HG03039 (cell line): ENCODE results near the gene EPS8L1.
"Not testable (repeated sequence)": the region's sequence is repeated elsewhere in the genome, so short reads cannot be mapped to it uniquely, and the experiment has no call there.

Experiments used
- ATAC-seq: cut with Tn5 transposase; IDR thresholded peaks from one replicate; pipeline ENCODE4 v1.9.1; 2021; ENCODE audit warnings: mild to moderate bottlenecking, moderate library complexity; ENCODE audit not compliant: unreplicated experiment

Gene EPS8L1

GRCh38 chr19:55075371-55075998 lies at the start of gene EPS8L1:
TSS of gene EPS8L1 (plus strand) at chr19:55075869. CDS start at chr19:55076445, 576 bp downstream.
- no peak for ATAC-seq

DNA sequence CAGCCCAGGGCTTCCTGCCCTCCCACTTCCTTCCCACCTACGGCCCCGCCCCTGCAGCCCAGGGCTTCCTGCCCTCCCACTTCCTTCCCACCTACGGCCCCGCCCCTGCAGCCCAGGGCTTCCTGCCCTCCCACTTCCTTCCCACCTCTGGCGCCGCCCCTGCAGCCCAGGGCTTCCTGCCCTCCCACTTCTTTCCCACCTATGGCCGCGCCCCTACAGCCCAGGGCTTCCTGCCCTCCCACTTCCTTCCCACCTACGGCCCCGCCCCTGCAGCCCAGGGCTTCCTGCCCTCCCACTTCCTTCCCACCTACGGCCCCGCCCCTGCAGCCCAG lies 48.6 kb upstream of the EPS8L1 start:
- not testable (repeated sequence) for ATAC-seq

DNA sequence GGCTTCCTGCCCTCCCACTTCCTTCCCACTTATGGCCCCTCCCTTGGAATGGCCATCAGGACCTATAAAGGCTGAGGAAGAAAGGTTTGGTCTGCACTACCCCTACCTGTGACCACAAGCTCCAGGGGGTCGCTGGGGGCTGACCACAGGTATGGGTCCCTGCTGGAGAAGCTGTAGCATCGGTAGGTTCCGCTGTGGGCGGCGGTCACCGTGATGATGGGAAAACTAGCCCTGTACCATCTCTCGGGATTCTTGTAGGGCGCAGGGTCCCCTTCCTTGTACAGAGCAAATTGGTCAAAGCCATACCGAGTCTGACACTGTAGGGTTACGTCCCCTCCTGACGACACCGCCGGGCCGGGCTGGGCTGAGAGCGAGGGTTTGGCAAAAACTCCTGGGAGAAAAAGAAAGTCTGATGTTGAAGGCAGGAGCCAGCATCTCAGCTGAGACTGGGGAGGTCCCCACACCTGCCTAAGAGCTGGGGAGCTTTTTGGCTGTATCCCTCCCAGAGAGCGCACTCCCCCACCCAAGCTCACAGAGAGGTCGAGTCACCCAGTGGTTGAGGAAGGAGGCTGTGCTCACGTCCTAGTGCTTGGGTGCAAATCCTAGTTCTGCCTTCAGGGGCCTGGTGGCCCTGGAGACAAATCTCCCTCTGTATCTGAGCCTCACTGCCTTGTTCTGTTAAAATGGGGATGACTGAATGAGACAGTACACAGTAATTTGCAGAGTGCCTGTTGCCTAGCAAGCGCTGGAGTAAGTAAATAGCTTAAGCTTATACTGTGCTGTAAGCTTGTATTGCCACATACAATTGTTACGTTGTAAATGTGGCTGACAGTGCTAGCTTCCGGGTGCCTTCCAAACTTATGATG lies 48.0 kb upstream of the EPS8L1 start:
- no peak for ATAC-seq

DNA sequence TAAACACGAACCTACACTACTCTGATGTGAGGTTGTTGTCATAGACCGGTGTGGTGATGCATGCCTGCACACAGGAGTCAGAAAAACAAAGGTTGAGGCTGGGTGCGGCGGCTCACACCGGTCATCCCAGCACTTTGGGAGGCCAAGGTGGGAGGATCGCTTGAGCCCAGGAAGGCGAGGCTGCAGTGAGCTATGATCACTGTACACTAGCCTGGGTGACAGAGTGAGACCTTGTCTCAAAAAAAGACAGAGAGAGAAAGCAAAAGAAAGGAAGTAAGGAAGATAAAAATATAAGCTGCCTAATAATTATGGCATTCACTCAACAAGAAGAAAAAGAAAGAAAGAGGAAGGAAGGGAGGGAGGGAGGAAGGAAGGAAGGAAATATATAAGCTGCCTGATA lies 46.9 kb upstream of the EPS8L1 start:
- ATAC-seq = no peak

- ATAC-seq = no peak
Measured at GRCh38 chr19:55031178-55031577, 44.5 kb upstream of the EPS8L1 start.

DNA sequence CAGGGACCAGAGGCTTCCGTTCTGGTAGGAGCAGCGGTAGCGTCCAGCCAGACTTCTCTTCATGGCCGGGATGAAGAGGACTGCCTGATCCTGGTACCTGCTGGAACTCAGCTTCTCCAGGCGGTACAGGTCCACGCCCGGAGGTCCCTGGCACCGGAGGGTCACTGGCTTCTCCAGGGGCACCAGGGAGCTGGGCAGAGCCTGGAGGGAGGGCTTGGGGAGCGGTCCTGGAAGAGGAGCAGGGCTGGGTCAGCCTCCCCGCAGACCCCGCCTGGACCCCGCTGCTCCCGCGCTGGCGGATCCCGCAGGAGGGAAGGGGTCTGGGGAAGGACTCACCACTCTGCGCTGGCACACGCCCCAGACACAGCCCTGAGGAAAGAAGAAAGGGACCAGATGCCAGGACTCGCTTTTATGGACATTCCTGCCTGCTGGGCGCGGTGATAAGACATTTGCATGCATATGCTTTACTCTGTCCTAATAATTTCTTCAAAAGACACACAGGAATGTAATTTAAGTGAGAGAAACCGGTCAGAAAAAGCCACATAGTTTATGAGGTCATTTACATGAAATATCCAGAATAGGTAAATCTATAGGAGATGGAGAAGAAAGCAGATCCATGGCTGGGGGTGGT lies 43.4 kb upstream of the EPS8L1 start:
- no peak for ATAC-seq

GRCh38 chr19:55032976-55033643 lies 42.6 kb upstream of the EPS8L1 start:
- not testable (repeated sequence) for ATAC-seq

DNA sequence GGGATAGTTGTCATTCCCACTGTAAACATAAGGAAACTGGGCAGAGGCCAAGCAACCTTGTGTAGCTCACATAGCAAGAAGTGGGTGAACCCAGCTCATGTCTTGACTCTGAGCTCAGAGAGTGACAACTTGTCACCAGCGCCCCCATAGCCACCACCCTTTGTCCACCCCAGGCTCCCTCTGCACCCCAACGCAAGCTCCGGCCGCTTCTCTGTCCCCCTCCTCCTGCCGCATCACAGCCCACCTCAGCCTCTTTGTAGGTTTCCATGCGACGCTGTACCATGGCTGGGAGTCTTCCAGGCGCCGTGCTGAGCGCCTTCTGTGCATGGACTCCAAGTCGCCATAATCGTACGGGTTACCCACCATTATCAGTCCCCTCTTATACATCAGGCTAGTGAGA lies 40.9 kb upstream of the EPS8L1 start:
- no peak for ATAC-seq

DNA sequence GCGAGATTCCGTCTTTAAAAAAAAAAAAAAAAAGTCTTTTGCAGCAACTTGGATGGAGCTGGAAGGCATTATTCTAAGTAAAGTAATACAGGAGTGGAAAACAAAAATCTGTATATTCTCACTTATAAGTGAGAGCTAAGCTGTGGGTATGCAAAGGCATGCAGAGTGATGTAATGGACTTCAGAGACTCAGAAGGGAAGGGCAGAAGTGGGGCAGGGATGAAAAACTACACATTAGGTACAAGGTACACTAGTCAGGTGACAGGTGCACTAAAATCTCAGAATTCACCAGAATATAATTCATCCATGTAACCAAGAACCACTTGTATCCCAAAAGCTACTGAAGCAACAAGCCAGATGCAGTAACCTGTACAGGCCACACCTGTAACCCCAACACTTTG lies 39.6 kb upstream of the EPS8L1 start:
- ATAC-seq = no peak

GRCh38 chr19:55037603-55038002 lies 38.1 kb upstream of the EPS8L1 start:
- ATAC-seq = not testable (repeated sequence)

- not testable (repeated sequence) for ATAC-seq
Measured at GRCh38 chr19:55040654-55041053, 35.0 kb upstream of the EPS8L1 start.

DNA sequence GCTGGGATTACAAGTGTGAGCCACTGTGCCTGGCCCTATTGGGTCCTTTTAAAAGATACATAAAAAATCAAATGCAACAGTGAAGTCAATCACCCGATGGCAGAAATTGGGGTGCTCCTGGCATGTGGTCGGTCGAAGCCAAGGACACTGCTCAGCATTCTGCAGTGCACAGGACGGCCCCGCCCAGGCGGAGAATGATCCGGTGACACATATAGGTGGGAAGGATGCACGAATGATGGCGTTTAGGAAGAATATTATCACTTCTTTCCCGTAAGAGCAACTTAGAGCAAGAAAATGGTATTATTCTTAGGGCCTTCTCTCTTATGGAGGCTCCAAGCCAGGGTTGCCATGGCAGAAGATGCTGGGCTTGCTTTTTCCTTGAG lies 34.4 kb upstream of the EPS8L1 start:
- no peak for ATAC-seq

GRCh38 chr19:55041627-55042343 lies 33.9 kb upstream of the EPS8L1 start:
- ATAC-seq = no peak

- no peak for ATAC-seq
Measured at GRCh38 chr19:55042344-55042678, 33.4 kb upstream of the EPS8L1 start.

DNA sequence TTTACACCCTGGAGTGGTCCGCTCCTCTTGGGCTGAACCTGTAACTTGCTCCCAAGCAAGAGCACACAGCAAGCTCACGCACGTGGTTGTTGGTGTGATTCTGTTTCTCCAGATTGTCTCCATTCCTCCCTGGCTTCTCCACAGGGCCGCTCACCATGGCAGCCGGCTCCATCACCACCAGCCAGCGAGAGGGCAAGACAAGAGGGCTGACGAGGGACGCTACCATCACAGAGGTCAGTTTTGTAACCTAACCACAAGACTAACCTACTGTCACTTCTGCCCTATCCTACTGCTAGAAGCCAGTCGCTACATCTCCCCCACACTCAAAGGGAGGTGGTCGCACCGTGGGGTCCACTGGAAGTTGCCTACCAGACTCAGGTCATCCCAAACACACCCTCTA lies 33.0 kb upstream of the EPS8L1 start:
- no peak for ATAC-seq

DNA sequence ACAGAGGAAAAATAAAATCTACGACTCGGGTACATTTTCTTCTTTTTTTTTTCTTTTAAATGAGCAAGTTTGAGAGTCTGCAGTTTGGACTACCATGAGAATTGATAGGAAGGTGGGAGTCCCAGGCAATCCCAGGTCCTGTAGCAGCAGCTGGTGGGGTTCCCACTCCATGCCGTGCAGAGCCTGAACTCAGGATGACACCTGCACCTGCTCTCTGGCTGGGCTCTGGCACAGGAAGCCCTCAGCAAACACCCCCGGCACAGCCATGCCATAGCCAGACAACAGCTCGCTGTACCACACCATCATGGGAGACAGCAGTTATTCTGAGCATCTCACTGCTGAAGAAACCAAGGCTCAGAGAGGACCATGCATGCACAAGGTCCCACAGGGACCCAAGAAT lies 31.4 kb upstream of the EPS8L1 start:
- no peak for ATAC-seq

- ATAC-seq = no peak
Measured at GRCh38 chr19:55044771-55045716, 30.6 kb upstream of the EPS8L1 start.

DNA sequence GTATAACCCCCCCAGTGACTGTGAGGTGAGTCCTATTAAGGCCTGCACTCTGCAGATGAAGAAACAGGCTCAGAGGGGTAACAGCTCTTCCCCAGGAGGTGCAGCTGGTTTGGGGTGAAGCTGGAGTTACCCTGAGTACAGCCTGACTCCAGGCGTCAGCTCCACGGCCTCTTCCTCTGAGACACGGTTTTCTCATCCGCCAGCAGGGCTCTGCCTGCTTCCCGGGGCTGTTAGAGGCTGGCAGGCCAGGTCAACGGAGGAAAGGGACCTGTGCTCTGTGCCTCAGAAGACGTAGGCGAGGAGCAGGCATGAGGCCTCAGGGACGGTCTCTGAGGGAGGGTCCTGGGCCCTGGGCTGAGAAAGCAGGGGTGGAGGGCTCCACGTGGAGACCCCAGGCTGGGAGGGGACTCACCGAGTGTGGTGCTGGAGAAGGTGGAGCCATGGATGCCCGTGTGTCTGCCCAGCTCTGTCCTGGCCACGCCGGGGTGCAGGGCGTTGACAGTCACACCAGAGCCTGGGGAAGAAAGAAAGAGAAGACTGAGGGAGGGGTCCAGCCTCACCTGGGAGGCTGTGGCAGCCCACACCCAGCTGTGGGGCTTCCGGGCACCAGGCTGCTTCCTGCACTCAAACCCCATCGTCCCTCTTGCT lies 28.6 kb upstream of the EPS8L1 start:
- ATAC-seq = no peak

- ATAC-seq = no peak
Measured at GRCh38 chr19:55047951-55048350, 27.7 kb upstream of the EPS8L1 start.
